Left renal cortex interstitium (tissue), 4 donors: ENCODE results near the gene ANO9. TPM values are rescaled to one million over a fixed set of nuclear protein-coding genes. Genes with fewer than 3 reads are reported as not detected.

Experiments used
- DNase-seq, 4 donors: peaks; one replicate each; pipeline ENCODE4 v3.0.0-alpha.2; 2013; ENCODE audit warnings: low read depth in 4 of 4, low spot score in 2 of 4, missing footprints in 1 of 4
- polyA plus RNA-seq, 4 donors: library from polyadenylated mRNA; unstranded; fragments of 120-200 nt; gene quantifications; one replicate each; pipeline ENCODE4 v1.2.1, GENCODE V29; 2013; ENCODE audit not compliant: insufficient read length in 4 of 4

ANO9 gene
- polyA plus RNA-seq, 4 donors, result 6.1 to 16.5 (median 12.2) TPM

- DNase-seq, result no peak
Measured at GRCh38 chr11:452916-453527, 11.2 kb upstream of the ANO9 start.

GRCh38 chr11:452203-452744, 10.5 kb upstream of the ANO9 start:
- no peak for DNase-seq

GRCh38 chr11:451738-452137, 9.9 kb upstream of the ANO9 start:
- no peak for DNase-seq

GRCh38 chr11:450809-451451, 9.1 kb upstream of the ANO9 start:
- DNase-seq, result no peak

GRCh38 chr11:449889-450808, 8.3 kb upstream of the ANO9 start, which contains the start of gene PTDSS2:
Gene PTDSS2, plus strand, starts transcription at chr11:450279. Its CDS starts 177 bp downstream, at chr11:450456.
- DNase-seq, result peak; percentile 82 to 94 (median 87)

GRCh38 chr11:447923-448731, 6.3 kb upstream of the ANO9 start:
- peak; percentile 78 to 87 (median 80) for DNase-seq

- no peak for DNase-seq
Measured at GRCh38 chr11:446891-447290, 5.1 kb upstream of the ANO9 start.

GRCh38 chr11:445765-446588, 4.2 kb upstream of the ANO9 start:
- no peak for DNase-seq

- DNase-seq, result no peak
Measured at GRCh38 chr11:444396-445144, 2.8 kb upstream of the ANO9 start.

GRCh38 chr11:443542-444199, 1.9 kb upstream of the ANO9 start:
- DNase-seq, result no peak

GRCh38 chr11:442611-443081, 835 bp upstream of the ANO9 start:
- no peak for DNase-seq

- no peak for DNase-seq
Measured at GRCh38 chr11:441043-441417, 781 bp downstream of the ANO9 start.

GRCh38 chr11:440065-441042, 1.5 kb downstream of the ANO9 start:
- DNase-seq, result no peak

GRCh38 chr11:439315-440064, 2.3 kb downstream of the ANO9 start:
- no peak for DNase-seq

- no peak for DNase-seq
Measured at GRCh38 chr11:438101-438844, 3.5 kb downstream of the ANO9 start.
